ENCODE data around the gene HLX. TPM values are rescaled to one million over a fixed set of nuclear protein-coding genes. Genes with fewer than 3 reads are reported as not detected.

HLX gene
- total and polyA plus RNA-seq, 7 donors = 3.2 to 11.6 (median 4.3) TPM

GRCh38 chr1:220926146-220926545, 46.9 kb downstream of the HLX start:
- H3K9me3 ChIP-seq = no peaks in the 10 kb centered on the region
- peak in 1 of 2 donors; percentile 54 for DNase-seq
- ATAC-seq = peak; percentile 57 to 95 (median 90)
- H3K4me3 ChIP-seq = no peak overlapping the region
- no peaks in the 10 kb centered on the region for H3K36me3 ChIP-seq (ENCODE audit: insufficient read depth in 1 of 2, low read depth in 1 of 2)
- TF ChIP-seq CTCF (IDR thresholded peaks at IDR 0.05) = no peak
- peak overlapping the region; percentile 67 for H3K27ac ChIP-seq
- intact Hi-C loops (cut with DNase I) = no loop called here
- 10 to 25% (median 17%) methylated on average over 4 of the region's 4 CpGs for WGBS, 3 donors
- no peaks in the 10 kb centered on the region for H3K27me3 ChIP-seq (ENCODE audit: insufficient read depth in 3 of 3, low read length in 2 of 3)
- H3K4me1 ChIP-seq = peaks cover 12% of the 10 kb centered on the region

- Histone ChIP-seq H3K4me1 (peaks cover 16% of the 10 kb centered on the region), H3K27me3 (ENCODE audit: insufficient read depth in 3 of 3, low read length in 2 of 3) (no peaks in the 10 kb centered on the region), H3K9me3 (no peaks in the 10 kb centered on the region), H3K4me3 (no peak overlapping the region), H3K36me3 (ENCODE audit: insufficient read depth in 1 of 2, low read depth in 1 of 2) (no peaks in the 10 kb centered on the region), H3K27ac (no peak overlapping the region)
- intact Hi-C loops (cut with DNase I) = no loop called here
- no peak for ATAC-seq
- TF ChIP-seq CTCF (IDR thresholded peaks at IDR 0.05) = no peak
- DNase-seq = no peak
- 76 to 83% (median 81%) methylated on average over 6 of the region's 6 CpGs for WGBS, 3 donors
These were observed 48.2 kb downstream of the HLX start for GRCh38 chr1:220927442-220927841.

- ATAC-seq = no peak
- no peak for TF ChIP-seq CTCF (IDR thresholded peaks at IDR 0.05)
- intact Hi-C loops (cut with DNase I) = no loop called here
- Histone ChIP-seq H3K27ac (no peak overlapping the region), H3K9me3 (no peaks in the 10 kb centered on the region), H3K4me3 (no peak overlapping the region), H3K27me3 (ENCODE audit: insufficient read depth in 3 of 3, low read length in 2 of 3) (no peaks in the 10 kb centered on the region), H3K36me3 (ENCODE audit: insufficient read depth in 1 of 2, low read depth in 1 of 2) (no peaks in the 10 kb centered on the region), H3K4me1 (peaks cover 16% of the 10 kb centered on the region)
- no peak for DNase-seq
- 88 to 97% (median 92%) methylated on average over 1 of the region's 1 CpG for WGBS, 3 donors
These were observed 49.1 kb downstream of the HLX start for GRCh38 chr1:220928320-220928719.

GRCh38 chr1:220928725-220929300, 49.6 kb downstream of the HLX start:
- WGBS, 3 donors = 59 to 69% (median 61%) methylated on average over 5 of the region's 5 CpGs
- Histone ChIP-seq H3K4me1 (peaks cover 16% of the 10 kb centered on the region), H3K4me3 (no peak overlapping the region), H3K36me3 (ENCODE audit: insufficient read depth in 1 of 2, low read depth in 1 of 2) (no peaks in the 10 kb centered on the region), H3K27ac (no peak overlapping the region), H3K27me3 (ENCODE audit: insufficient read depth in 3 of 3, low read length in 2 of 3) (no peaks in the 10 kb centered on the region), H3K9me3 (no peaks in the 10 kb centered on the region)
- intact Hi-C loops (cut with DNase I) = no loop called here
- no peak for TF ChIP-seq CTCF (IDR thresholded peaks at IDR 0.05)
- DNase-seq (no peak), ATAC-seq (no peak)

GRCh38 chr1:220929304-220929703, 50.1 kb downstream of the HLX start:
- Histone ChIP-seq H3K27ac (no peak overlapping the region), H3K4me1 (peaks cover 16% of the 10 kb centered on the region), H3K9me3 (no peaks in the 10 kb centered on the region), H3K36me3 (ENCODE audit: insufficient read depth in 1 of 2, low read depth in 1 of 2) (no peaks in the 10 kb centered on the region), H3K27me3 (ENCODE audit: insufficient read depth in 3 of 3, low read length in 2 of 3) (no peaks in the 10 kb centered on the region), H3K4me3 (no peak overlapping the region)
- ATAC-seq (no peak), DNase-seq (no peak)
- intact Hi-C loops (cut with DNase I) = no loop called here
- WGBS, 3 donors = 25 to 31% (median 30%) methylated on average over 1 of the region's 1 CpG
- no peak for TF ChIP-seq CTCF (IDR thresholded peaks at IDR 0.05)

All from psoas muscle (tissue), 8 donors.